Fibroblast of peridontal ligament (primary cell): ENCODE data around the gene IFITM2.

ENCODE experiments used
- DNase-seq: peaks from one replicate; pipeline ENCODE4 v3.0.0-alpha.2; 2010; ENCODE audit errors: extremely low read depth

The IFITM2 gene

GRCh38 chr11:307766-308708 is at the start of gene IFITM2:
Gene IFITM2, plus strand, starts transcription at chr11:307816. Its CDS starts 377 bp downstream, at chr11:308193.
- peak; percentile 87 for DNase-seq

GRCh38 chr11:259413-259812 is 48.2 kb upstream of the IFITM2 start:
- DNase-seq = no peak

- no peak for DNase-seq
These were observed 46.0 kb upstream of the IFITM2 start for GRCh38 chr11:261624-262023.

- DNase-seq = no peak
These were observed 40.8 kb upstream of the IFITM2 start for GRCh38 chr11:266676-267439.

GRCh38 chr11:267491-267994 is 40.1 kb upstream of the IFITM2 start:
- no peak for DNase-seq

- peak; percentile 49 for DNase-seq
These were observed 38.9 kb upstream of the IFITM2 start for GRCh38 chr11:268716-269145.

- DNase-seq = peak; percentile 29
These were observed 38.3 kb upstream of the IFITM2 start for GRCh38 chr11:269146-269890.

GRCh38 chr11:270451-271318 is 36.9 kb upstream of the IFITM2 start:
- DNase-seq = no peak

- no peak for DNase-seq
These were observed 36.3 kb upstream of the IFITM2 start for GRCh38 chr11:271319-271715.

GRCh38 chr11:272195-272930 is 35.3 kb upstream of the IFITM2 start:
- DNase-seq = no peak

GRCh38 chr11:272931-273198 is 34.8 kb upstream of the IFITM2 start:
- DNase-seq = no peak

- DNase-seq = no peak
These were observed 31.4 kb upstream of the IFITM2 start for GRCh38 chr11:276219-276618.

GRCh38 chr11:278001-278951 is 29.3 kb upstream of the IFITM2 start, which contains the start of gene NLRP6:
Gene NLRP6, plus strand, starts transcription at chr11:278407. Its CDS starts 163 bp downstream, at chr11:278570.
- DNase-seq = no peak

GRCh38 chr11:279040-279965 is 28.3 kb upstream of the IFITM2 start:
- no peak for DNase-seq

- no peak for DNase-seq
These were observed 27.5 kb upstream of the IFITM2 start for GRCh38 chr11:279966-280705.

- no peak for DNase-seq
These were observed 26.7 kb upstream of the IFITM2 start for GRCh38 chr11:280706-281485.
